ENCODE results near the gene MGAM2.

The MGAM2 gene

GRCh38 chr7:142248166-142249160 lies 136.9 kb downstream of the MGAM2 start:
- in situ Hi-C loops (cut with MboI; ENCODE audit: low pct_unique_long_range_greater_than_20kb, low sequenced_read_pairs) = no loop called here
- DNase-seq = no peak

- no peak for DNase-seq
- in situ Hi-C loops (cut with MboI; ENCODE audit: low pct_unique_long_range_greater_than_20kb, low sequenced_read_pairs) = no loop called here
Observed at GRCh38 chr7:142249918-142250317, 138.4 kb downstream of the MGAM2 start.

GRCh38 chr7:142250705-142251104 lies 139.2 kb downstream of the MGAM2 start:
- in situ Hi-C loops (cut with MboI; ENCODE audit: low pct_unique_long_range_greater_than_20kb, low sequenced_read_pairs) = no loop called here
- no peak for DNase-seq

- in situ Hi-C loops (cut with MboI; ENCODE audit: low pct_unique_long_range_greater_than_20kb, low sequenced_read_pairs) = no loop called here
- no peak for DNase-seq
Observed at GRCh38 chr7:142257958-142258357, 146.4 kb downstream of the MGAM2 start, which contains the start of gene PRSS58. TSS of gene PRSS58 (minus strand) at chr7:142258058. CDS start at chr7:142257707, 351 bp downstream.

GRCh38 chr7:142263598-142264380 lies 152.3 kb downstream of the MGAM2 start:
- in situ Hi-C loops (cut with MboI; ENCODE audit: low pct_unique_long_range_greater_than_20kb, low sequenced_read_pairs) = no loop called here
- no peak for DNase-seq
